Trophoblast cell (in vitro differentiated cells and primary cell): ENCODE data around the gene TSPAN5.
A peak's percentile ranks its signal among the peaks of the same experiment; 100 is the strongest.

Experiments
- DNase-seq, 2 donors: peaks; one replicate each; pipeline ENCODE4 v3.0.0-alpha.2; 2016
- H2AFZ ChIP-seq: 2 replicates; pipeline ENCODE4 v1.6.1; 2013; ENCODE audit warnings: low read length, moderate library complexity, mild to moderate bottlenecking; ENCODE audit not compliant: insufficient read depth, poor library complexity
- H2AK5ac ChIP-seq: 2 replicates; pipeline ENCODE4 v1.6.1; 2013; ENCODE audit warnings: mild to moderate bottlenecking, low read length
- H2BK120ac ChIP-seq: 2 replicates; pipeline ENCODE4 v1.6.1; 2013; ENCODE audit warnings: low read length, mild to moderate bottlenecking, moderate library complexity; ENCODE audit not compliant: insufficient read depth, poor library complexity
- H2BK12ac ChIP-seq: 2 replicates; pipeline ENCODE4 v1.6.1; 2013; ENCODE audit warnings: mild to moderate bottlenecking, low read length, moderate library complexity
- H2BK5ac ChIP-seq: 2 replicates; pipeline ENCODE4 v1.6.1; 2013; ENCODE audit warnings: low read length, low read depth, moderate library complexity, mild to moderate bottlenecking; ENCODE audit not compliant: poor library complexity
- H3K14ac ChIP-seq: 2 replicates; pipeline ENCODE4 v1.6.1; 2013; ENCODE audit warnings: mild to moderate bottlenecking, low read length
- H3K18ac ChIP-seq: 2 replicates; pipeline ENCODE4 v1.6.1; 2013; ENCODE audit warnings: mild to moderate bottlenecking, low read length
- H3K23ac ChIP-seq: 2 replicates; pipeline ENCODE4 v1.6.1; 2013; ENCODE audit warnings: low read length
- H3K27ac ChIP-seq: 2 replicates; pipeline ENCODE4 v1.5.1; 2013; ENCODE audit warnings: low read depth, mild to moderate bottlenecking, inconsistent platforms, low read length, moderate library complexity
- H3K27me3 ChIP-seq: 2 replicates; pipeline ENCODE4 v1.6.1; 2013; ENCODE audit warnings: inconsistent platforms, mild to moderate bottlenecking, low read length, moderate library complexity; ENCODE audit not compliant: insufficient read depth
- H3K36me3 ChIP-seq, 2 experiments: 1 replicate in 1 of 2; 2 replicates in 1 of 2; pipeline ENCODE4 v1.6.1; 2013; ENCODE audit warnings: low read length in 2 of 2, mild to moderate bottlenecking in 2 of 2, moderate library complexity in 1 of 2; ENCODE audit not compliant: insufficient read depth in 2 of 2, control insufficient read depth in 1 of 2
- H3K4ac ChIP-seq: 2 replicates; pipeline ENCODE4 v1.6.1; 2013; ENCODE audit warnings: low read depth, mild to moderate bottlenecking, low read length, moderate library complexity
- H3K4me1 ChIP-seq, 2 experiments: 1 replicate in 1 of 2; 2 replicates in 1 of 2; pipeline ENCODE4 v1.6.1; 2013; ENCODE audit warnings: low read length in 2 of 2, mild to moderate bottlenecking in 2 of 2, moderate library complexity in 1 of 2; ENCODE audit not compliant: insufficient read depth in 2 of 2, control insufficient read depth in 1 of 2
- H3K4me2 ChIP-seq: 2 replicates; pipeline ENCODE4 v1.6.1; 2013; ENCODE audit warnings: inconsistent platforms, mild to moderate bottlenecking, low read length, moderate library complexity
- H3K4me3 ChIP-seq: 2 replicates; pipeline ENCODE4 v1.5.1; 2013; ENCODE audit warnings: mild to moderate bottlenecking, low read depth, low read length, inconsistent platforms
- H3K79me1 ChIP-seq: one replicate; pipeline ENCODE4 v1.6.1; 2013; ENCODE audit warnings: low read length
- H3K79me2 ChIP-seq: 2 replicates; pipeline ENCODE4 v1.6.1; 2013; ENCODE audit warnings: low read length, mild to moderate bottlenecking; ENCODE audit not compliant: control insufficient read depth, insufficient read depth, poor library complexity
- H3K9ac ChIP-seq: 2 replicates; pipeline ENCODE4 v1.6.1; 2013; ENCODE audit warnings: mild to moderate bottlenecking, low read length
- H3K9me3 ChIP-seq: 2 replicates; pipeline ENCODE4 v1.6.1; 2013; ENCODE audit warnings: low read depth, mild to moderate bottlenecking, control low read depth, inconsistent platforms, low read length; ENCODE audit not compliant: insufficient read depth
- H4K12ac ChIP-seq: 2 replicates; pipeline ENCODE4 v1.6.1; 2013; ENCODE audit warnings: low read depth, mild to moderate bottlenecking, low read length, moderate library complexity
- H4K8ac ChIP-seq: 2 replicates; pipeline ENCODE4 v1.6.1; 2013; ENCODE audit warnings: low read depth, mild to moderate bottlenecking, low read length, moderate library complexity
- H4K91ac ChIP-seq: one replicate; pipeline ENCODE4 v1.6.1; 2013; ENCODE audit warnings: low read depth, mild to moderate bottlenecking, low read length, moderate library complexity
- WGBS: extraction: QIAGEN DNeasy Blood & Tissue Kit; methylation state at CpG from one replicate; pipeline ENCODE4 v1.1.7; 2013; ENCODE audit warnings: missing lambda C conversion rate; ENCODE audit not compliant: insufficient read length, insufficient coverage; ENCODE audit errors: extremely low coverage; 5-methylcytosine and 5-hydroxymethylcytosine counted together

The TSPAN5 gene

GRCh38 chr4:98490251-98490650 lies 168.2 kb downstream of the TSPAN5 start:
- no peak for DNase-seq
- H3K4ac ChIP-seq = no peak overlapping the region
- no peak overlapping the region for H2BK120ac ChIP-seq
- WGBS = no CpG with 5 or more reads among the region's 3 CpGs
- H3K4me1 ChIP-seq = peaks cover 0 to 3% of the 10 kb centered on the region in 2 experiments
- H3K79me1 ChIP-seq = peaks cover 1% of the 10 kb centered on the region
- no peak overlapping the region for H2AK5ac ChIP-seq
- no peak overlapping the region for H3K14ac ChIP-seq
- H4K91ac ChIP-seq = no peak overlapping the region
- no peak overlapping the region for H2BK5ac ChIP-seq
- no peak overlapping the region for H4K12ac ChIP-seq
- no peak overlapping the region for H2BK12ac ChIP-seq
- no peak overlapping the region for H3K23ac ChIP-seq
- no peak overlapping the region for H3K9ac ChIP-seq
- no peak overlapping the region for H3K18ac ChIP-seq
- no peaks in the 10 kb centered on the region for H3K36me3 ChIP-seq
- no peak overlapping the region for H2AFZ ChIP-seq
- H3K79me2 ChIP-seq = no peaks in the 10 kb centered on the region
- H3K4me3 ChIP-seq = no peak overlapping the region
- no peaks in the 10 kb centered on the region for H3K27me3 ChIP-seq
- H4K8ac ChIP-seq = no peak overlapping the region
- no peak overlapping the region for H3K4me2 ChIP-seq
- no peaks in the 10 kb centered on the region for H3K9me3 ChIP-seq
- H3K27ac ChIP-seq = no peak overlapping the region

- no peak overlapping the region for H3K4me2 ChIP-seq
- no peak overlapping the region for H3K18ac ChIP-seq
- H2AK5ac ChIP-seq = no peak overlapping the region
- H3K4ac ChIP-seq = no peak overlapping the region
- no peak for DNase-seq
- no peaks in the 10 kb centered on the region for H3K4me1 ChIP-seq
- no peak overlapping the region for H3K27ac ChIP-seq
- H3K9ac ChIP-seq = no peak overlapping the region
- WGBS = no CpG with 5 or more reads among the region's 7 CpGs
- H3K79me1 ChIP-seq = no peaks in the 10 kb centered on the region
- H3K27me3 ChIP-seq = no peaks in the 10 kb centered on the region
- H4K91ac ChIP-seq = no peak overlapping the region
- no peak overlapping the region for H3K23ac ChIP-seq
- no peak overlapping the region for H3K14ac ChIP-seq
- no peaks in the 10 kb centered on the region for H3K79me2 ChIP-seq
- no peaks in the 10 kb centered on the region for H3K9me3 ChIP-seq
- H4K12ac ChIP-seq = no peak overlapping the region
- no peak overlapping the region for H3K4me3 ChIP-seq
- H2AFZ ChIP-seq = no peak overlapping the region
- H2BK5ac ChIP-seq = no peak overlapping the region
- H2BK12ac ChIP-seq = no peak overlapping the region
- H4K8ac ChIP-seq = no peak overlapping the region
- H3K36me3 ChIP-seq = no peaks in the 10 kb centered on the region
- H2BK120ac ChIP-seq = no peak overlapping the region
Measured at GRCh38 chr4:98485816-98486345, 172.5 kb downstream of the TSPAN5 start.

- no peak overlapping the region for H3K27ac ChIP-seq
- no peak overlapping the region for H3K23ac ChIP-seq
- no peak for DNase-seq
- H3K4me1 ChIP-seq = peaks cover 2% of the 10 kb centered on the region in 2 experiments
- no peaks in the 10 kb centered on the region for H3K79me2 ChIP-seq
- no peaks in the 10 kb centered on the region for H3K36me3 ChIP-seq
- no peak overlapping the region for H4K8ac ChIP-seq
- H2BK12ac ChIP-seq = no peak overlapping the region
- H3K18ac ChIP-seq = no peak overlapping the region
- no peak overlapping the region for H3K9ac ChIP-seq
- H2AK5ac ChIP-seq = no peak overlapping the region
- no peak overlapping the region for H2AFZ ChIP-seq
- H3K27me3 ChIP-seq = no peaks in the 10 kb centered on the region
- H4K12ac ChIP-seq = no peak overlapping the region
- H4K91ac ChIP-seq = no peak overlapping the region
- H2BK5ac ChIP-seq = no peak overlapping the region
- no peaks in the 10 kb centered on the region for H3K9me3 ChIP-seq
- H3K4me2 ChIP-seq = no peak overlapping the region
- H3K79me1 ChIP-seq = no peaks in the 10 kb centered on the region
- no peak overlapping the region for H2BK120ac ChIP-seq
- no peak overlapping the region for H3K4me3 ChIP-seq
- no peak overlapping the region for H3K14ac ChIP-seq
- no peak overlapping the region for H3K4ac ChIP-seq
- WGBS = no CpG with 5 or more reads among the region's 3 CpGs
Measured at GRCh38 chr4:98484031-98484430, 174.4 kb downstream of the TSPAN5 start.

DNA sequence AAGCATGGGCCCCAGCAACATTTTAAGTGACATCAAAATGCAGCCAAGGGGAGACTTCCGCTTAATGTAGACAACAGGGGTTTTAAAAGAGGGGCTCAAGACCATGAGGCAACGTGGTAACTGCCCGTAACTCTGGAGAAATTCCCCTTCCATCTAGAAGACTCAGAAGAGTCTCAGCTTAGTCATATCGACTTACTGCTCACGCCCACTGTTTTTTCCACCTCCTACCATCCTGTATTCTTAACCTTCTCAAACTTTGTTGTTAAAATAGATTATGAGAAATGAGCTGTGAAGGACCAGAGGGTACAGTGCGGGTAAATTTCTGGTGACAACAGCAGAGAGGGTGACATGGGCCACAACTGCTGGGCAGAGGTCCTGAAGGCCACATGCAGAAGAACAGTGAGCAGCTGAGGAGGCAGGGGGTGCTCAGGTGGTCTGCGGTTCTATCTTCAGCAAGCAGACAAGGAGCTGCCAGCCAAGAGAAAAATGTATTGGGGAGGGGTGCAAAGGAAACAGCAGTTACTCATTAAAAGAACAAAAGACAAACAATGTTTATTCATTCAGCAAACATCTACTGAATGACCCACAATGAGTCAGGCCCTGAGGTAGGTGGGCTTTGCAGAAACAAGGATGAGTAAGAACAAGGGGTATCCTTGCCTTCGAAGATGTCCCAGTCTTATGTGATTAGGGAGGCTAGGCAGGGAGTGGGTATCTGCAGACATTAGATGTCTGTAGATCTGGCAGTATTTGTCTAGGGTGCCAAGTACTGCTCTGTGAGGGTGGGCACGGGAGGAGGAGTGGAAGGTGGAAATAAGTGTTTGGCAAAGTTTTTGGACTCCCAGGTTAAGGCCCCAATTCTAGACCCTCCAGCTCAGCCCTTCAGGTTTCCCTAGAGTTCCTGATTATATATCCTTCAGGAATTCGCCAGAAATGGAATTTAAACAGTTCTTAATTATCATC lies 175.3 kb downstream of the TSPAN5 start:
- H2BK12ac ChIP-seq = no peak overlapping the region
- no peak overlapping the region for H4K91ac ChIP-seq
- no peak for DNase-seq
- no peak overlapping the region for H3K18ac ChIP-seq
- no peaks in the 10 kb centered on the region for H3K79me1 ChIP-seq
- H3K27ac ChIP-seq = no peak overlapping the region
- H4K8ac ChIP-seq = no peak overlapping the region
- no peaks in the 10 kb centered on the region for H3K36me3 ChIP-seq
- H3K4me3 ChIP-seq = no peak overlapping the region
- H3K27me3 ChIP-seq = no peaks in the 10 kb centered on the region
- H3K14ac ChIP-seq = no peak overlapping the region
- H3K4ac ChIP-seq = no peak overlapping the region
- H2BK120ac ChIP-seq = no peak overlapping the region
- WGBS = no CpG with 5 or more reads among the region's 10 CpGs
- H3K4me2 ChIP-seq = peak overlapping the region; percentile 23
- no peak overlapping the region for H2AFZ ChIP-seq
- H3K9me3 ChIP-seq = peaks cover 1% of the 10 kb centered on the region
- H3K9ac ChIP-seq = no peak overlapping the region
- H3K79me2 ChIP-seq = no peaks in the 10 kb centered on the region
- no peak overlapping the region for H2BK5ac ChIP-seq
- H3K4me1 ChIP-seq = peaks cover 2 to 4% of the 10 kb centered on the region in 2 experiments
- H4K12ac ChIP-seq = no peak overlapping the region
- H3K23ac ChIP-seq = no peak overlapping the region
- H2AK5ac ChIP-seq = no peak overlapping the region
